Fibroblast of skin of right biceps (primary cell): ENCODE results near the gene RASSF1.
"Not testable (repeated sequence)": the region's sequence is repeated elsewhere in the genome, so short reads cannot be mapped to it uniquely, and the experiment has no call there.

Experiments
- DNase-seq: peaks from one replicate; pipeline ENCODE4 v3.0.0-alpha.2; 2013

RASSF1 gene

DNA sequence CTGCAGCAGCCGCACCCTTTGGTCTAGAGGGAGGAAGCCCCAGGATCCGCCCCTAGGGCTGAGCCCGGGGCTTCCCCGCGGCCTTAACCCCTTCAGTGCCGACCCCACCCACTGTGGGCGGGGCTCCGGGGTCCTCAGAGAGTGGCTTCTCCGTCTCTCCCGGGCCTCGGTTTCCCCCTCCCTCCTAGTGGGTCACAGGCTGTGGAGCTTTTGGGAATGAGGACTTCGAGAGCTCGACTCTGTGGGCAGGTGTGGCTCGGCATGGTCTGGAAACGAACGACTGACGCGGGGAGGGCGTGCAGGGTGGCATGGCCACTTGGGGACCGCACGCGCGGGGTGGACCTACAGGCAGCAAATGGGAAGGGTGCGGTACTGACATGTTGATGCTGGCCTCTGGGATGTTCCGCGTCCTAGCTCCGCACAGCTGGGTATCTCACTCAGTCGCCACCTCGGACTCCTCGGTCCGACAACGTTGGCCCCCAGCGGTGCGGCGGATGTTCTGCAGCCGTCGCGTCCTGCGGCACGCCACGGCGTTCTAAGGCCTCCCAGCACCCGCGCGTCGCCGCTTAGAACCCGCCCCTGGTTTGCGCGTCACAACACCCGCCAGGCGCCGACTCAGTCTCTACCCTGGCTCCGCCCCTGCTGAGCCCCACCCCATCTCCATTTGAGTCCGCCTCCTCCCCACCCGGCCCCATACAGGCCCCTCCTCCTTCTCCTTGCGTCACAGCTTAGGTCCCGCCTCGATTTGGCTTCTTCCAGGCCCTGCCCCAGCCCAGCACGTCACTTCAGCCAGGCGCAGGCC is 41.6 kb downstream of the RASSF1 start, which contains the start of the genes HYAL3 and NAA80:
Gene HYAL3, minus strand, starts transcription at position 570 of the 802 bp plus-strand sequence. CDS start 3,803 bp downstream, outside the sequence.
Gene NAA80, minus strand, starts transcription at position 570 of the 802 bp plus-strand sequence. CDS start 1,942 bp downstream, outside the sequence.
- peak; percentile 99 for DNase-seq

DNA sequence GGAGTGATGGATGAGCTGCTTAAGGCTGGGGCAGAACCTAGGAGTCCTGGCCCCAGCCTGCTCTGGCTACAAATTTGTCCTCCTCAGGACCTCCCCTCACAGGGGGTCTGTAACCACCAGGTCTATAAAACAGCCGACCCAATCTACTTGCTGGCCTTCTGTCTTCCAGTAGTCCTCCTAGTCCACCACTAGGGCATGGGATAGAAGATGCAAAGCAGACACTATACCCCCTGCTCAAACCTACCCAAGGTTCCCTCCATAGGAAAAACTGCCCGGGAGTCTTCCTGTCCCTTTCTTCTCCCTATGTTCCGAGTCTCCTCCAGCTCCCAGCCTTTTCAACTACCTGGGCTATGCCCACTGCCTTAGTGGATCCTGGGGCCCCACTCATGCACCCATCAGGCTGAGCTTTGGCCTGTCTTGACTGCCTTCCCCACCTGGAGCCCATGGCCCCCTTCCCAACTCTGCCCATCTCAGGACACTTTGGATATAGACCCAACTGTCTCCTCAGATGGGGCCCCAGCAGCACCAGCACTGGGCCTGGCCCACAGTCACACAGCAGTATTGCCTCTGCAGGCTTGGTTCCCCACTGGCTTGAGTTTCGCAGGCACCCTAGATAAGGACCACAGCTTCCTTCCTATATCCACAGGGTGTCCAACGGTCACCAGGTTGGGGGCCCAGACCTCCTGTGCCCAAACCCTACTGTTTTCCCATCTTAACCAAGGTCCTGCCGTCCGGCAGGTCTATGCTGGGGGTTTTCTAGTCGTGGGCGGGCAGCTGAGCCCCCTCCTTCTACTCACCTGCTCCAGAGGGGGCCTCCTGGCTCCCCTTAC is 42.5 kb downstream of the RASSF1 start:
- DNase-seq = no peak

DNA sequence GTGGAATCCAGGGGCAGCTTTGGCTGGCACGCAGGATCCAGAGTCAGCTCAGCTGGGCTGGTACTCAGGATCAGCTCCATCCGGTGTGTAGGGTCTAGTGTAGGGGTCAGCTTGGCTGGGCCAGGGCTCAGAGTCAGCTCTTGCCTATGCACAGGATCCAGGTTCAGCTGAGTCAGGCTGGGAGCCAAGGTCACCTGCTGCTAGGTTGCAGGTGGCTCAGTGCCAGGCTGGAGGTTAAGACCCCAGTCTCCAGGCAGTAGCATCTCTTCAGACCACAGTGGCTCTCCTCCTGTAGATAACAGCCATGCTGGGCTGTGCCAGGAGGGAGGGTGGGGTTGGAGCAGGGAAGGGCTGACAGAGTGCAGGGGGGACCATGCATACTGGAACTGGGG is 43.3 kb downstream of the RASSF1 start:
- no peak for DNase-seq

DNA sequence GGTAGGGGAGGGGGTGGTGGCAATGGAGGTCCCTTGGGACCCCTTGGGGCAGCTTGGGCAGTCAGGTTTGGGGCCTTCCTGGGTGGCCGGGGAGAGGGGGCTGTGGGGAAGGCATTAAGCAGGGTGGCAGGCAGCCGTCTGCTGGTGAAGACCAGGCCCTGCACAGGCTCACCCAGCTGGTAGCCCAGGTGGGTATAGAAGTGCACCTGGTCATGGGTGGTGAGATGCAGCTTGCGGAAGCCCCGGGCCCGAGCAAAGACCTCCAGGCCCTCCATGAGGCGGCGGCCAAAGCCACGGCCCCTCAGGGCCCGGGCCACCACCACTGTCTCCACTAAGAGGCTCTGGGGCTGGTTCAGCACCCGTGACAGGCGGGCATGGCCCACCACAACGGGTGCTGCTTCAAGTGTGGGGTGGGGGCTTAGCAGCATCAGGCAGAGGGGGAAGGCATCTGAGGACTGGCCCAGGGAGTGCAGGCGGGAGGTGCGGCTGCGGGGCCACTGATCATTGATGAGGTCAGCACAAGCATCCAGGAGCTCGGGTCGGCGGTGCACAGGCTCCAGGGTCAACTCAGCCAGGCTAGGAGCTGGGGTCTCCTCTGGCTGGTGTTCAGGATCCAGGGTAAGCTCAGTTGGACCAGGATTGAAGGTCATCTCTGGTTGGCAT is 43.8 kb downstream of the RASSF1 start:
- no peak for DNase-seq

DNA sequence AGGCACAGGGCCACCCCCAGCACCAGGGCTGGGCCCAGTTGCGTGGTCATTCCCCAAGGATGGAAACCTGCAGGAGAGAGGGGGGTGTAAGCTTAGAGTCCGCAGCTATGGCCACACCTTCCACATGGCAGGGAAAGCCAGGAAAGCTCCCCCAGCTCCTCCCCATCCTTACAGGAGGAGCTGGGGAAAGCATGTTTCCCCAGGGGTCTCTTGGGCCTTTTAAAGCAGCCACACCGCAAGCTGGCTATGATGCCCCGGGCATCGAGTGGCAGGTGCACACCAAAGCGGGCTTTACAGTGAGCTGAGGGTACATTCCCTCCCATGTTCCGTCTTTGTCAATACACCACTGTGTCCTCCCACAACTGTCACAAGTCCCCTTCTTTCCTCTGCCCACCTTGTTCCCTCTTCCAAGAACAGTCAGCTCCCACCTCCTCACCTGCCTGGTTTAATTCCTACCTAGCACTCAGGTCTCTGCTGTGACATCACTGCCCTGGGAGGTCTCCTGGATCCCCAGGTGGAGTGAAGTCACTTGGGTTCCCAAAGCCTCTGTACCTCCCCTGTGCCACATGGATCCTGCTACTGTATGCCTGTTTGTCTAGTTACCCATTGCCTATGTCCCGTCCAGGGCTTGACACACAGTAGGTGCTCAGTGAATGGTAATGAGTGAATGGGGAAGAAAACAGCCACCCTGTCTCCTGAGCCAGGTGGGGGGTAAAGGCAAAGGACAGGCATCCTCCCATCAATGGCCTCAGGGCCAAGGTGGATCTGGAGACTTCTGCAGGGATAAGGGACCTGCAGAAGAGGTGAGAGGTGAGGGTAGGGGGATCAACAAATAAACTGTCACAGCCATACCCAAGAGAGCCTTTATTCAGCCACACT is 44.8 kb downstream of the RASSF1 start:
- no peak for DNase-seq

DNA sequence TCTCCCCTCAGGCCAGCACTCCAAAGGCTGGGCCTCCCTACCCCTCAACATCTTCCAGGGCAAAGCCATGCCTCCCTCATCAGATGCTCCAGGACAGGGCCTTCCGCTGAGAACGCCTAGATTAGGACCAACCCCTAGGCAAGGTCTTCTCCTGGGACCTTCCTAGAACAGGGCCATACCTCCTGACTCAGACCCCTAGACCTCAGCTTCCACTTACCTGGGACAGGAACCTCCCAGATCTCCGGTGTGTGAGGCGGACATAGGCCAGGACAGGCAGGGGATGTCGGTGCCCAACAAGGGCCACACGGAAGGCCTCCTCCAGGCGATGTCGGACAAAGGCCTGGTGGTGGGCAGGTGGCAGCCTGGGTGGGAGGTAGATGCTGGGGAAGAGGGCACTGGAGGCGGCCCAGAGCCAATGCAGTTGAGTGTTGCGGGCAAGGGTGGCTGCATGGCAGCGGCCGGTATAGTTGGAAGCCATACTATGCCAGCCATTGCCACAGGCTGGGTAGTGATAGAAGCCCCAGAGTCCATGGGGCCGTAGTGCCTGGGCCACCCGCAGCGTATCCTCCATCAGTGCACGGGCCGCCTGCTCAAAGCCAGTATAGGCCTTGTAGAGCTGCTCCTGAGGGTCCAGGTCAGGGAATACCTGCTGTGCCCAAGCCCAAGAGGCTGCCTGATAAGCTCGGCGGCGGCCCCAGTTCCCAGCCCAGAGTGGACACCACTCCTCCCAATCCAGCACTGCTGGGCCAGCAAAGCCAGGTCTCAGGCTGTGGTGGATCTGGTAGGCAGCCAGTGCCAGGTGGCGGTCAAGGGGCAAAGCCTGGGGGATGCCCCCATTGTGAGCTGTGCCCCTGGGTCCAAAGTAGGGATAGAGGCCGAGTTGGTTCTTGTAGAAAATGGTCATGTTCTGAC is 45.9 kb downstream of the RASSF1 start:
- DNase-seq = no peak

DNA sequence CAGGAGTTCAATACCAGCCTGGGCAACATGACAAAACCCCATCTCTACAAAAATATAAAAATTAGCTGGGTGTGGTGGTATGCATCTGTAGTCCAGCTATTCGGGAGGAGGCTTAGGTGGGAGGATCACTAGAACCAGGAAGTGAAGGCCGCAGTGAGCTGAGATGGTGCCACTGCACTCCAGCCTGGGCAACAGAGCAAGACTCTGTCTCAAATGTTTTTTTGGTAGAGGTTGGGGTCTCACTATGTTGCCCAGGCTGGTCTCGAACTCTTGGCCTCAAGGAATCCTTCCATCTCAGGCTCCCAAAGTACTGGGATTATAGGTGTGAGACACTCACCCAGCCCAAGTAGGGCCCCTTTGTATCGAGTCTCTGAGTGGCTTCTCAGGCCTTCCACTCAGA is 46.5 kb downstream of the RASSF1 start:
- DNase-seq = no peak

DNA sequence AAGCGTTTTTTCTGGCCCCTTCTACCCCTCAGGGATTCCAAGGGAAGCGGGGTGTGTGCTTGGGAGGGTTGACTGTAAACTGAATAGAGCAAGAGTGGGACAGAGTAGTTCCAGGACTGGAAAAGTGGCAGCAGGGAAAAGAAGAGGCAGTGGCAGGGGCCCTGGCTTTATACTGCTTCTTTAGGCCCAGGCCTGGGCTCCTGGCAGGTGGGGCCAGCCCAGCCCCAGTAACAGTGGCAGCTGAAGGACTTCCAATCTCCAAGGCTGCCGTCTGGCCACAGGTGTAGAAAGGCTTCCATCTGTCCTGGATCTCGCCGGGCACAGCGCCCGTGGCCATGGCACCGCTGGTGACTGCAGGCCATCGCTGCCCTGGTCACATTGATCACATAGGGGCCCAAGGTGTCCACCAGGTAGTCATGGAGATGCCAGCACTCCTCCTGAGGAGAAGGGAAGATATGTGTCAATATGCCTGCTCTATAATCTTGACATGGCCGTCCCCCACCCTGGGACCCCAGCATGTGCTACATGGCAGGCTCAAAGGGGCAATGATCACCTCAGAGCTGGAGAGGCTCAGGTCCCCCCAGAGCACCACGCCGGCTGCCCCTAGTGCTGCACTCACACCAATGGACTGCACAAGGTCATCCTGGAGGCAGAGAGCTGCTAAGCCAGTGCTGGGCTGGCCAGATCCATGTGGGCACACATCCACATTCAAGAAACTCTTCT is 47.4 kb downstream of the RASSF1 start:
- DNase-seq = no peak

DNA sequence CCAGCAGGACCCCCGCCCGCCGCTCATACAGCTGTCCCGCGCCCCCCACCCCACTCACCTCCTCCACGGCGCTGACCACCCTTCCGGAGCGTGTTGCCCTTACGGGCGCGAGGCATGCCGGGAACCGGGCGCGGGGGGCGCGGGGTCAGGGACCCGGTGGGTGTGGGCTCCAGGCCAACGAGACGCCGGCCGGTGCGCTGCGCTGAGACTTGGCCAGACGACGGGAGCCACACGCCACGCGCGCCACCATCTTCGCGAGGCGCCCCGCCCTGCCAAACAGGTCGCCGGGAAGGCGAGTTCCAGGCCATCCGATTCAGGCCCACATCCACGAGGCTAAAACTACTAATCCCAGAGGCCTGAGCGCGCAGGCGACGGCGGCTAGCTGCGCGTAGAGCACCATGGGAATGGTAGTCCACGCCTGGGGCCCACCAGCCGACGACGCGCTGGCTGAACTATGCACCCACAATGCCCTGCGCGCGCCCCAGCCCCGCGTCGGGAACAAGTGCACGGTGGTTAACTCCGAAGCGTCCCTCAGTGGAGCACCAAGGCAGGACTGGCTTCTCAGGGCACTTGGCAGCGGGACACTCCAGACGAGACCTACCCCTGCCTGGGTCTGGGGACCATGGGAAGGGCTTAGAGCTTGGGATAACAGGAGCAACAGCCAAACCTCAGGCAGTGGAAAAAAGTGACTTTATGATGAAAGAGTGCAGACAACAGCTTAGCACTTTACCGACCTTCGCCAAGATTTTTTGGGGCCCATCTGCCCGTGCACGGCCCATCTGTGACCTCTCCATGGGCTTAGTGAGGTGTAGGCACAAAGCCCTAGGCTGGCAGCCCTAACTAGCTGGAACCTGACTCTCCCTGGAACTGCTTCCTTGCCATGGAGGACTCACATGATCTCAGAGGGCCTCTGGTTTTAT is 48.2 kb downstream of the RASSF1 start, which contains the start of gene IFRD2:
Gene IFRD2, minus strand, starts transcription at position 271 of the 920 bp plus-strand sequence. Its CDS starts 155 bp downstream, at position 116.
- DNase-seq = peak; percentile 97

DNA sequence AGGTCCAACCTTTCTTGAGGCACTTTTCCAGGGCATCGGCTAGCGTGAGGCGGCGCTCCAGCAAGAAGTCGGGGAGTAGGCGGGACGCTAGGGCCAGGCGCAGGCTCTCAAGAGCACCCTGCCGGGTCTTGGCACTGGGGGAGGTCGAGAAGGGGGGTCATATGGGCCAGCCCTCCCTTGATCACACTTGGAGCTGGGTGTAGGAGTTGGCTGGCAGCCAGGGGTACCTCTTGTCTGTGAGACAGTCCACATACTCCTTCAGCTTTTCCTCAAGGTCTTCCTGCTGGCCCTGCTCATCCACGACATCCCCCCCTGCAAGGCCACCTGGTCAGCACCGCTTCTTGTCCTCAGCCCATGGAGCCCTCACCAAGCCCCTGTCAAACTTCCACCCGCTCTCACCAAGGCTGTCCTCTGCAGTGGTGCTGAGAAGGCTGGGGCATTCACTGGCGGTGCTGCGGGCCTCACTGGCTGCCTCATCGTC is 50.4 kb downstream of the RASSF1 start:
- no peak for DNase-seq

DNA sequence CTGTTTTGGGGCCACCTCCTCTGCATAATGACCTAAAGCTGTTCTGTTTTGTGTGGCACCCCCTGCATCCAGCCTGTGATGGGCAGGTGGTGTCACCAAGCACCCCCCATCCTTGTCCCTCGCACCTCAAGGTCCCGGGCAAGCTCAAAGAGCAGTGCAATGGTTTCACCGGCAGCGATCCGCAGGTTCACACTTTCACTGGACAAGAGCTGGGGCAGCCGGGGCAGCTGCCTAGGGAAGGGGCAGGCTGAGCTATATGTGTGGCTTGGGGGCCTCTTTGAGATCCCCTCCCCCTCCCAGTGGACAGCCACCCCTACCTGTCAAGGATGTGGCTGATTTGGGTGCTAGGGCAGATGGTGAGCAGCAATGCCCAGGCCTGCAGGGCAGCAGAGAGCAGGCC is 51.5 kb downstream of the RASSF1 start:
- no peak for DNase-seq

DNA sequence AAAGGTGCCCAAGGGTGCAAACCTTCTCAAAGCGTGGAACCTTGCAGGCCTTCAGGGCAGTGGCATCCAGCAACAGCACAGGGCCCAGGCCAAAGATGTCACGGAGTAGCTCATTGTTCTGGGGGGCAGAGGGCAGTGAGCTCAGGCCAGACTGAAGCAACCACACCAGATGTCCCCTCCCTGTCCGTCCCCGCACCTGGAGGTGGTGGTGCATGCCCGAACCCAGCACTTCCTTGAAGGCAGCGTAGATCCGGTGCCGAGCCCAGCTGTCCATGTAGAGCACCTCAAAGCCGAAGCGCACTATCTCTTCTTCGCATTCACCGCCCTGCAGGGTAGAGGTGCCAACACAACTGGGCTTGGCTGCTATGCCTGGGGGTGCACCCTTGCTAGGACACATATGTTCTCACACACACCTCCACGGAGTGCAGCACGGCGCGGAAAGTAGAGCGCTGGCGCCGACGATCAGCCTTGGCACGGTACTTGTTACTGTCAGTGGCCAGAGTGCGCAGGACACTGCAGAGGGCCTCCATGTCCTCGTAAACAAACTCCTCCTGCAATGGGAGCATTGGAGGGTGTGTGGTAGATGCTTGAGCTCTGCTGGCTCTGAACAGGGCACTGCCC is 52.1 kb downstream of the RASSF1 start:
- no peak for DNase-seq

DNA sequence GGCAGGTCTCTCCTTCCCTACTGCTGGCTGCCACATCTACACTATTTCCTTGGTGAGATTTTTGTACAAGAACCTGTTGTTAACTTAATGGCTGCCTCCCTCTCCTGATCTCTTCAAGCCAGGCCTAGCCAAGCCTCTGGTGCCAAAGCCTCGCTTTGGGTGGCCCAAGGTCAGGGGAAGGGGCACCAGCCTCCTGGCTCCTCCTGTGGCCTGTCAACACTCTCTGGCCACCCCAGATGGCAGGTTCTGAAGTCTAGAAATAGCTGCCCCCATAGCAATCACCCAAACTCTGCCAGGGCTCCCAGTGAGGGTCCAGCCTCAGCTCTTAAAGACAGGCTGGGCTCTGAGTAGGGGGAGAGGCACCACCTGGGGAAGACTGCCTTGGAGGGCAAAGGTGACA is 53.4 kb downstream of the RASSF1 start:
- DNase-seq = no peak

DNA sequence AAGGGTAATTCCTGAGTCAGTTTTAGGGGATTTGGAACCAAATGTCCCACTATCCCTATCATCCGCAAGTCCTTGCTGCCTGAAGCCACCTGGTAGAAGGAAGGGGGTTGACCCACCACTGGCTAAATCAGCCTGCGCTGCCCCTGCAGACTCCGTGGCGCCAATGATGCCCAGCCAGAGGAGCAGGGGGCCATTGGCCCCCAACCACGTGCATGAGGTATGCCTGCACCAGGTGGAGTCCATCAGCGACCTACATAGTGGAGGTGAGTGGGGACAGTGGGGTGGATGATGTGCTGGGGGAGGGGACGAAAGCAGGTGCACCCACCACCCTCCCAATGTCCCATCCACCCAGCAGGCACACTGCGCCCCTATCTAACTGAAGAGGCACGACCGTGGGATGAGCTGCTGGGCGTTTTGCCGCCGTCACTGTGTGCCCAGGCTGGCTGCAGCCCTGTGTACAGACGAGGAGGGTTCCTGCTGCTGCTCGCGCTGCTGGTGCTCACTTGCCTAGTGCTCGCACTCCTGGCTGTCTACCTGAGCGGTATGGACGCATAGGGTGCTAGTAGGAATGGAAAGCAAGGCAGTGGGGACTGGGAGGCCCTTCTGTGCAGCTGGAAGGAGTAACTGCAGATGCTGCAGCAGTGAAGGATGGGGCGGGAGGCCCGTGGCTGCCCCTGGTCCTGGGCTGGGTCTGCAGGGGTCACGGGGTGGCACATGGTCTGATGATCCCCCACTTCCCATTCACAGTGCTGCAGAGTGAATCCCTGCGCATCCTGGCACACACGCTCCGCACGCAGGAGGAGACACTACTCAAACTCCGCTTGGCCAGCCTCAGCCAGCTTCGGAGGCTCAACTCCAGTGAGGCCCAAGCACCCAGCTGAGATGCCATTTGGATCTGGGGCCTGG is 54.1 kb downstream of the RASSF1 start:
- no peak for DNase-seq

DNA sequence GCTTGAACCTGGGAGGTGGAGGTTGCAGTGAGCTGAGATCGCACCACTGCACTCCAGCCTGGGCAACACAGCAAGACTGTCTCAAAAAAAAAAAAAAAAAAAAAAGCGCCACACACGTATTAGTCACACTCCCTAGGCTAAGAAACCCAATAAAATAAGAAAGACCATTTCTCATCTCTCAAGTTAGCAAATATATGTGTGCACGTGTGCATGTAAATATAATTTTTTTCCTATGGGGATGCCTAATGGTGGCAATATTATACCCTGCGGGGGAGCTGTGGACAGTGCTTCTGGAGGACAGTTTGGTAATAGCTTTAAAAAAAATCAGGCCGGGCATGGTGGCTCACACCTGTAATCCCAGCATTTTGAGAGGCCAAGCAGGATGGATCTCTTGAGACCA is 56.5 kb downstream of the RASSF1 start:
- DNase-seq = not testable (repeated sequence)
